Measurements from ENCODE around the gene PROSER3. TPM values are rescaled to one million over a fixed set of nuclear protein-coding genes. Genes with fewer than 3 reads are reported as not detected.

PROSER3 gene
- total RNA-seq, 2 donors from 2014 or later, result 36.2 to 36.6 TPM

- H3K36me3 Mint-ChIP-seq (ENCODE audit: low read depth), result peaks cover 3% of the 10 kb centered on the region
- H3K27me3 Mint-ChIP-seq, result no peaks in the 10 kb centered on the region
- peaks cover 8% of the 10 kb centered on the region for H3K4me1 Mint-ChIP-seq
- no peak for ATAC-seq
- H3K27ac Mint-ChIP-seq, result no peak overlapping the region
- no peak overlapping the region for H3K4me3 Mint-ChIP-seq
- no peak for DNase-seq
- no peaks in the 10 kb centered on the region for H3K9me3 ChIP-seq (ENCODE audit: control insufficient read depth, low read length, poor library complexity, severe bottlenecking)
Observed at GRCh38 chr19:35784503-35785338, 26.7 kb downstream of the PROSER3 start.

- peaks cover 8% of the 10 kb centered on the region for H3K4me1 Mint-ChIP-seq
- H3K36me3 Mint-ChIP-seq (ENCODE audit: low read depth), result peaks cover 3% of the 10 kb centered on the region
Observed at GRCh38 chr19:35785339-35785627, 27.3 kb downstream of the PROSER3 start.

GRCh38 chr19:35786299-35787160 is 28.6 kb downstream of the PROSER3 start:
- Mint-ChIP-seq H3K27me3 (no peaks in the 10 kb centered on the region), H3K4me3 (no peak overlapping the region), H3K4me1 (peaks cover 6% of the 10 kb centered on the region), H3K27ac (no peak overlapping the region), H3K36me3 (ENCODE audit: low read depth) (no peaks in the 10 kb centered on the region)
- no peak for ATAC-seq
- DNase-seq, result no peak
- no peaks in the 10 kb centered on the region for H3K9me3 ChIP-seq (ENCODE audit: control insufficient read depth, low read length, poor library complexity, severe bottlenecking)

More at GRCh38 chr19:35785339-35785627, 27.3 kb downstream of the PROSER3 start:
- Mint-ChIP-seq H3K27ac (no peak overlapping the region), H3K27me3 (no peaks in the 10 kb centered on the region), H3K4me3 (no peak overlapping the region)
- ATAC-seq (no peak), DNase-seq (no peak)
- no peaks in the 10 kb centered on the region for H3K9me3 ChIP-seq (ENCODE audit: control insufficient read depth, low read length, poor library complexity, severe bottlenecking)

GRCh38 chr19:35787227-35787799 is 29.3 kb downstream of the PROSER3 start:
- H3K9me3 ChIP-seq (ENCODE audit: control insufficient read depth, low read length, poor library complexity, severe bottlenecking), result no peaks in the 10 kb centered on the region
- DNase-seq (no peak), ATAC-seq (no peak)
- H3K4me1 Mint-ChIP-seq, result peaks cover 6% of the 10 kb centered on the region
- no peaks in the 10 kb centered on the region for H3K36me3 Mint-ChIP-seq (ENCODE audit: low read depth)
- H3K4me3 Mint-ChIP-seq, result no peak overlapping the region
- no peak overlapping the region for H3K27ac Mint-ChIP-seq
- H3K27me3 Mint-ChIP-seq, result peaks cover 2% of the 10 kb centered on the region

GRCh38 chr19:35788205-35788960 is 30.4 kb downstream of the PROSER3 start:
- no peaks in the 10 kb centered on the region for H3K9me3 ChIP-seq (ENCODE audit: control insufficient read depth, low read length, poor library complexity, severe bottlenecking)
- ATAC-seq (no peak), DNase-seq (no peak)
- Mint-ChIP-seq H3K27me3 (peaks cover 6% of the 10 kb centered on the region), H3K4me3 (no peak overlapping the region), H3K4me1 (peaks cover 2% of the 10 kb centered on the region), H3K27ac (no peak overlapping the region), H3K36me3 (ENCODE audit: low read depth) (no peaks in the 10 kb centered on the region)

- H3K9me3 ChIP-seq (ENCODE audit: control insufficient read depth, low read length, poor library complexity, severe bottlenecking), result no peaks in the 10 kb centered on the region
- H3K4me3 Mint-ChIP-seq, result no peak overlapping the region
- H3K27ac Mint-ChIP-seq, result no peak overlapping the region
- DNase-seq (no peak), ATAC-seq (no peak)
- H3K4me1 Mint-ChIP-seq, result peaks cover 2% of the 10 kb centered on the region
- peaks cover 12% of the 10 kb centered on the region for H3K27me3 Mint-ChIP-seq
- H3K36me3 Mint-ChIP-seq (ENCODE audit: low read depth), result no peaks in the 10 kb centered on the region
Observed at GRCh38 chr19:35789195-35789977, 31.4 kb downstream of the PROSER3 start.

GRCh38 chr19:35789978-35790944 is 32.3 kb downstream of the PROSER3 start:
- H3K36me3 Mint-ChIP-seq (ENCODE audit: low read depth), result no peaks in the 10 kb centered on the region
- no peaks in the 10 kb centered on the region for H3K9me3 ChIP-seq (ENCODE audit: control insufficient read depth, low read length, poor library complexity, severe bottlenecking)
- H3K27me3 Mint-ChIP-seq, result peaks cover 12% of the 10 kb centered on the region
- ATAC-seq (no peak), DNase-seq (no peak)
- no peak overlapping the region for H3K4me3 Mint-ChIP-seq
- H3K4me1 Mint-ChIP-seq, result peaks cover 2% of the 10 kb centered on the region
- no peak overlapping the region for H3K27ac Mint-ChIP-seq

GRCh38 chr19:35790981-35791813 is 33.2 kb downstream of the PROSER3 start:
- Mint-ChIP-seq H3K36me3 (ENCODE audit: low read depth) (no peaks in the 10 kb centered on the region), H3K27me3 (peaks cover 16% of the 10 kb centered on the region), H3K27ac (no peak overlapping the region), H3K4me3 (no peak overlapping the region), H3K4me1 (peaks cover 2% of the 10 kb centered on the region)
- no peaks in the 10 kb centered on the region for H3K9me3 ChIP-seq (ENCODE audit: control insufficient read depth, low read length, poor library complexity, severe bottlenecking)
- ATAC-seq (no peak), DNase-seq (no peak)

GRCh38 chr19:35791814-35792279 is 33.9 kb downstream of the PROSER3 start:
- no peak for DNase-seq
- Mint-ChIP-seq H3K27me3 (peaks cover 23% of the 10 kb centered on the region), H3K4me1 (peaks cover 3% of the 10 kb centered on the region), H3K27ac (no peak overlapping the region), H3K36me3 (ENCODE audit: low read depth) (no peaks in the 10 kb centered on the region), H3K4me3 (no peak overlapping the region)
- no peak for ATAC-seq
- H3K9me3 ChIP-seq (ENCODE audit: control insufficient read depth, low read length, poor library complexity, severe bottlenecking), result no peaks in the 10 kb centered on the region

GRCh38 chr19:35792312-35792711 is 34.3 kb downstream of the PROSER3 start:
- Mint-ChIP-seq H3K4me1 (peaks cover 7% of the 10 kb centered on the region), H3K27ac (no peak overlapping the region), H3K36me3 (ENCODE audit: low read depth) (no peaks in the 10 kb centered on the region), H3K27me3 (peaks cover 27% of the 10 kb centered on the region), H3K4me3 (no peak overlapping the region)
- DNase-seq (no peak), ATAC-seq (no peak)
- no peaks in the 10 kb centered on the region for H3K9me3 ChIP-seq (ENCODE audit: control insufficient read depth, low read length, poor library complexity, severe bottlenecking)

- no peak for DNase-seq
- no peak overlapping the region for H3K4me3 Mint-ChIP-seq
- no peaks in the 10 kb centered on the region for H3K9me3 ChIP-seq (ENCODE audit: control insufficient read depth, low read length, poor library complexity, severe bottlenecking)
- H3K27ac Mint-ChIP-seq, result no peak overlapping the region
- peaks cover 7% of the 10 kb centered on the region for H3K4me1 Mint-ChIP-seq
- peaks cover 30% of the 10 kb centered on the region for H3K27me3 Mint-ChIP-seq
- no peak for ATAC-seq
- no peaks in the 10 kb centered on the region for H3K36me3 Mint-ChIP-seq (ENCODE audit: low read depth)
Observed at GRCh38 chr19:35792888-35793287, 34.9 kb downstream of the PROSER3 start.

Data from T-helper 17 cell (primary cell).